ENCODE data around the gene THEM4. TPM values are rescaled to one million over a fixed set of nuclear protein-coding genes. Genes with fewer than 3 reads are reported as not detected.

The THEM4 gene
- total and polyA plus RNA-seq, 2 of the 8 experiments (the other 6 are each of a cell fraction or from before 2014, with no cell fraction given) = 9.9 to 11.2 TPM

DNA sequence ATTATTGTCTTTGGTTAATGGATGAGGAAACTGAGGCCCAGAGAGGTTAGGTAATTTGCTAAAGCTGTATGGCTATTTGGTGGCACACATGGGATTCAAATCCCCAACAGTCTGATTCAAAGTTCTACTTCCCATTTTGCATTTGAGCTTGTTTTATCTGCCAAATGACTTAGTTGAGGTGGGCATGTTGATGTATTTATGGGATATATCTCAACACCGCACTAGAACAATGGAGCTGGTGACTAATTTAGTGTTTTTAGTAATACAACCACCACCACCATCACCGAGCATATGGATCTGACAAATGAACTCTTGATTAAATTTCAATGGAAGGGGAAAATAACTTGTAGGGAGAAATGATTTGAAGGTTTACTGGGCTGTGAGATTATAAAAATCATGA is 26.8 kb downstream of the THEM4 start:
- Histone ChIP-seq H3K4me3 (ENCODE audit: extremely low read depth in 1 of 4, insufficient read depth in 2 of 4, low read depth in 3 of 4, low read length in 4 of 4) (no peak overlapping the region), H2BK12ac (ENCODE audit: low read depth, low read length) (no peak overlapping the region), H2AK5ac (ENCODE audit: low read depth, low read length) (no peak overlapping the region), H4K8ac (ENCODE audit: extremely low read depth, insufficient read depth, low read length) (no peak overlapping the region), H3K56ac (replicated peaks; ENCODE audit: insufficient read length, low read depth, low read length) (no peak overlapping the region), H3K9me3 (ENCODE audit: insufficient read depth in 2 of 2, low read depth in 1 of 2, low read length in 1 of 2) (0 out of 4 replicates have a peak, but pooled peaks cover 0 to 5% of the 10 kb centered on the region in 2 experiments), H4K5ac (ENCODE audit: insufficient read length, low read depth, low read length) (no peak overlapping the region), H3K79me2 (ENCODE audit: control insufficient read depth in 1 of 2, insufficient read depth in 2 of 2, low read length in 2 of 2) (no peaks in the 10 kb centered on the region), H3K18ac (ENCODE audit: extremely low read depth, low read length) (no peak overlapping the region), H3K4me2 (ENCODE audit: insufficient read depth in 1 of 2, low read depth in 2 of 2, low read length in 2 of 2) (no peak overlapping the region), H2BK5ac (ENCODE audit: low read depth, low read length) (no peak overlapping the region), H2BK20ac (ENCODE audit: low read length) (no peak overlapping the region), H3K4me1 (replicated peaks in 1 of 4; ENCODE audit: control insufficient read depth in 3 of 4, insufficient read depth in 4 of 4, low read length in 3 of 4) (no peaks in the 10 kb centered on the region), H3K9ac (replicated peaks in 1 of 4; ENCODE audit: extremely low read depth in 1 of 4, low read depth in 3 of 4, low read length in 3 of 4) (no peak overlapping the region), H2BK15ac (ENCODE audit: low read length) (no peak overlapping the region), H3K4ac (replicated peaks; ENCODE audit: insufficient read length, low read depth, low read length) (no peak overlapping the region), H3K23me2 (ENCODE audit: low read depth, low read length) (no peaks in the 10 kb centered on the region), H3K27me3 (replicated peaks in 1 of 4; ENCODE audit: control insufficient read depth in 3 of 4, extremely low read depth in 1 of 4, insufficient read depth in 3 of 4, low read length in 3 of 4) (no peaks in the 10 kb centered on the region), H2BK120ac (replicated peaks; ENCODE audit: low read depth, low read length) (no peak overlapping the region), H3K27ac (ENCODE audit: low read depth, low read length) (no peak overlapping the region), H4K91ac (replicated peaks; ENCODE audit: insufficient read length, low read length) (no peak overlapping the region), H4K20me1 (replicated peaks in 1 of 2; ENCODE audit: control insufficient read depth in 1 of 2, insufficient read depth in 2 of 2, low read length in 2 of 2) (no peaks in the 10 kb centered on the region), H3K36me3 (ENCODE audit: control insufficient read depth in 2 of 4, insufficient read depth in 4 of 4, low read length in 3 of 4) (peaks cover 0 to 4% (median 0%) of the 10 kb centered on the region in 4 experiments; a peak in 1 of 8 replicates), H3K79me1 (ENCODE audit: low read depth, low read length) (no peaks in the 10 kb centered on the region), H2AFZ (ENCODE audit: low read length) (no peak overlapping the region), H3K23ac (ENCODE audit: insufficient read length) (no peak overlapping the region), H3K14ac (ENCODE audit: insufficient read length) (no peak overlapping the region)
- FAIRE-seq (no peak), DNase-seq (ENCODE audit: low read depth in 1 of 2, low spot score in 2 of 2) (no peak)
- ChIA-PET POLR2A (ENCODE audit: partially characterized antibody) (interaction anchor here (0.9 to 1.1 kb wide), 3 partner anchors 16 to 71 kb away, joined by 3 to 6 read pairs (median 3); no protein-coding TSS in a partner anchor), CTCF (ENCODE audit: partially characterized antibody) (interaction anchor here (0.6 to 3.4 kb wide), 13 partner anchors 10 to 1174 kb away, joined by 3 to 12 read pairs (median 4); partner anchors contain the start of gene THEM4)
- 87% methylated on average over 2 of the region's 2 CpGs; no CpG with 5 or more reads in 1 of the 2 experiments for WGBS, 2 experiments (ENCODE audit: extremely low coverage in 1 of 2, insufficient coverage in 1 of 2, insufficient read length in 1 of 2, insufficient replicate concordance in 2 of 2, low coverage in 1 of 2, low lambda C conversion rate in 2 of 2, missing lambda C conversion rate in 1 of 2)
- TF ChIP-seq CREB1 (IDR thresholded peaks at IDR 0.05) = no peak
- no peak for TF ChIP-seq SP4 (IDR thresholded peaks at IDR 0.05; ENCODE audit: low read length)
- TF ChIP-seq EP300 (IDR thresholded peaks at IDR 0.05; ENCODE audit: borderline replicate concordance in 1 of 2, low read depth in 2 of 2, low read length in 2 of 2) = no peak
- no peak for TF ChIP-seq RNF2 (IDR thresholded peaks at IDR 0.05; ENCODE audit: borderline replicate concordance, low read depth, low read length, missing control alignments, poor library complexity, severe bottlenecking)
- TF ChIP-seq SIX5 (IDR thresholded peaks at IDR 0.05; ENCODE audit: low read depth, low read length) = no peak
- no peak for TF ChIP-seq TAF7 (optimal IDR thresholded peaks at IDR 0.05; ENCODE audit: borderline replicate concordance, low read depth, low read length)
- TF ChIP-seq, protein P1, sequence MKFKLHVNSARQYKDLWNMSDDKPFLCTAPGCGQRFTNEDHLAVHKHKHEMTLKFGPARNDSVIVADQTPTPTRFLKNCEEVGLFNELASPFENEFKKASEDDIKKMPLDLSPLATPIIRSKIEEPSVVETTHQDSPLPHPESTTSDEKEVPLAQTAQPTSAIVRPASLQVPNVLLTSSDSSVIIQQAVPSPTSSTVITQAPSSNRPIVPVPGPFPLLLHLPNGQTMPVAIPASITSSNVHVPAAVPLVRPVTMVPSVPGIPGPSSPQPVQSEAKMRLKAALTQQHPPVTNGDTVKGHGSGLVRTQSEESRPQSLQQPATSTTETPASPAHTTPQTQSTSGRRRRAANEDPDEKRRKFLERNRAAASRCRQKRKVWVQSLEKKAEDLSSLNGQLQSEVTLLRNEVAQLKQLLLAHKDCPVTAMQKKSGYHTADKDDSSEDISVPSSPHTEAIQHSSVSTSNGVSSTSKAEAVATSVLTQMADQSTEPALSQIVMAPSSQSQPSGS (IDR thresholded peaks at IDR 0.05; ENCODE audit: low read length) = no peak
- TF ChIP-seq SIRT6 (IDR thresholded peaks at IDR 0.05; ENCODE audit: low read length) = no peak
- TF ChIP-seq ZNF274 (IDR thresholded peaks at IDR 0.05; ENCODE audit: borderline replicate concordance, extremely low read depth, low read length) = no peak
- no peak for TF ChIP-seq GTF2F1 (IDR thresholded peaks at IDR 0.05; ENCODE audit: borderline replicate concordance, low read depth, low read length)
- TF ChIP-seq BCL11A (IDR thresholded peaks at IDR 0.05; ENCODE audit: low read depth in 2 of 2, low read length in 2 of 2) = no peak
- TF ChIP-seq GABPA (IDR thresholded peaks at IDR 0.05; ENCODE audit: borderline replicate concordance, insufficient read depth, low read length) = no peak
